GM21717 (cell line): ENCODE measurements around the gene AREG.

ENCODE experiments used
- ATAC-seq: cut with Tn5 transposase; IDR thresholded peaks from one replicate; pipeline ENCODE4 v1.9.1; 2021; ENCODE audit warnings: mild to moderate bottlenecking, moderate library complexity; ENCODE audit not compliant: unreplicated experiment

AREG gene

DNA sequence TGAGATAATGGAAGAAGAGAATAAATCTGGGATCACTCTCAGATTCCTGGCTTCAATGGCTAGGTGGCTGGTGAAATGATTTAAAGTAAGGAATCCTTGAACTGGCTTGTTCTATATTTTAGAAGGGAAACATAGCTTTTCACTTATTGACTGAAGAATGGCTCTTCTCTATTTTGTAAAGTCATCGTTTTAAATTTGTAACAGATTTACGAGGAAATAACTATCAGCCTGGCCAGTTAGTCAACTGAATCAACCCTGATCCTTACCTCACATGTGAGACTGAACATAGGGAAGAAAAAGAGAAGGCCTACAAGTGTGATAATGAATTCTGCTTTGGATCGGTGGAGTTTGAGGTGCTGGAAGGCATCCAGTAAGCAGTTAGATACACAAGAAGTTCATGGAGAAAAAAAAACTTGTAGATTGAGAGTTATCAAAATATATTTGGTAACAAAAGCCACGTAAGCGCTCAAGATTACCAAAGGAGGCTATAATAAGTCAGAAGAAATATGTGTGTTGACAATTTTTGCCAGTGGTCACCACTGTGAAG lies 12.0 kb downstream of the AREG start:
- no peak for ATAC-seq

- no peak for ATAC-seq
Measured at GRCh38 chr4:74460833-74461232, 15.9 kb downstream of the AREG start.

GRCh38 chr4:74463123-74463522 lies 18.2 kb downstream of the AREG start:
- no peak for ATAC-seq

GRCh38 chr4:74464291-74464690 lies 19.4 kb downstream of the AREG start:
- ATAC-seq = no peak

DNA sequence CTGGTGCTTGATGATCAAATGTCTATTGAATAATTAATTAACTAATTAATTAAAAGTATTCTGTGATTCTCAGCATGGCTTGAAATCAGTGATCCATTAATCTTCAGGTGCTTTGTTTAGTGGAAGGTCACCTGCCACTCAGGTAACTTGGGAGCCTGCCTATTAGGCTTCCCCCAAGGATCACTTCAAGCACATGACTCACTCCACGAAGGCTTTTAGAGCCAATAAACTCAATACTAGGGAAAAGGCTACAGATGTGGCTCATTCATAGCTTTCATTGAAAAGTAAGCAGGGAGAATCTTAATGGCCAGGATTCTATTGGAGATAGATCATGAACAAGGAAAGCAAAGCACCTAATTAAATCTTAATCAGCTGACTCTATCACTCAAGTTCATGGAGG lies 21.3 kb downstream of the AREG start:
- ATAC-seq = no peak

DNA sequence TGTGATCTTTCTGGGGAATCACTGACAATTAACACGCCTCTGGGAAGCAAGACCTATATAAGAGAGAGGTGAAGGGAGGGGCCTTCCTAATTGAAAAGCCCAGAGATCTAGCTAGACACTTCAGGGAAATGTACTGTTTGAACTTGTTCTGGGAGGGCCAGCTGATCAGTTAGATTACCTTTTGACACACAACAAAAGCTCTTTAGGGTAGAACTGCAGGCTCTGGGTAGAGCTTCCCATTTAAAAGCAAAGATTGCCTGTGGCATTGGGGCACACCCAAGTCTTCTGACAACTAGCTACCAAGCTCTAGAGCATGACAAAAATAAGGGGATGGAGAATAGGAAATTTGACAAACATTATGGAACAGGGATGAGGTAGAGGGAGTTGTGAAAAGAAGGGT lies 26.3 kb downstream of the AREG start:
- ATAC-seq = no peak

GRCh38 chr4:74473155-74473811 lies 28.3 kb downstream of the AREG start:
- no peak for ATAC-seq

- no peak for ATAC-seq
Measured at GRCh38 chr4:74474345-74475090, 29.6 kb downstream of the AREG start.

GRCh38 chr4:74475091-74475800 lies 30.3 kb downstream of the AREG start:
- ATAC-seq = no peak

GRCh38 chr4:74475946-74476345 lies 31.0 kb downstream of the AREG start:
- no peak for ATAC-seq

- no peak for ATAC-seq
Measured at GRCh38 chr4:74479009-74479408, 34.1 kb downstream of the AREG start.

GRCh38 chr4:74480267-74480666 lies 35.3 kb downstream of the AREG start:
- ATAC-seq = no peak

GRCh38 chr4:74481891-74482609 lies 37.1 kb downstream of the AREG start:
- no peak for ATAC-seq

DNA sequence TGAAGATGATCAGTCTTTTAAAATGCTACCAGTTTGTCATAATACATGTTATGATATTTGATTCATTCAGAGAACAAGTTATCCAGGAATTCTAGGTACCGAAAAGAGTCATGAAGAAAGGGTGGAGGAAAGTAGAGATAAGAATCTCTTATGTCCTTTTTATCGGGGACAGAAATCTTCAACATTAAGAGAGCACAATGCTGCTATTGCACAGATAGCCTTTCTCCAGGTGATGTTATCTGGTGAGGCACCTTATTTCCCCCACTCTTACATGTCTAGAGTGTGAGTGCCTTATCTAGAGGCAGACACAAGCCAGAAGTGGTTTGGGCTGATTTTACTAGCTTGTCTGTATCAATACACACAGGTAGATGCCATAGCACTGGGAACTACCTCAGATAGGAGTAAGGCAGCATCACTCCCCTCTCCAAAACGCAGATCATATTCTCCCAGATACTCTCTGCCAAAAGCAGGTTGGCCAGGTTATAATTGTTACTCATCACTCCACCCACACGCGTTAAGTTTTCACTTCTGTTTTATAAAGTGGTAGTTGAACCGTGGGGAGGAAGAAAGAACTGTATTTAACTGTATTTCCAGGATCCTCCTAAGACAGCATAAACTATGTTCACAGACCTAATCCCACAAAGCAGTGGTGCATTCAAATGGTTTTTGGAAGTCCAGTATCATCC lies 38.4 kb downstream of the AREG start:
- no peak for ATAC-seq

DNA sequence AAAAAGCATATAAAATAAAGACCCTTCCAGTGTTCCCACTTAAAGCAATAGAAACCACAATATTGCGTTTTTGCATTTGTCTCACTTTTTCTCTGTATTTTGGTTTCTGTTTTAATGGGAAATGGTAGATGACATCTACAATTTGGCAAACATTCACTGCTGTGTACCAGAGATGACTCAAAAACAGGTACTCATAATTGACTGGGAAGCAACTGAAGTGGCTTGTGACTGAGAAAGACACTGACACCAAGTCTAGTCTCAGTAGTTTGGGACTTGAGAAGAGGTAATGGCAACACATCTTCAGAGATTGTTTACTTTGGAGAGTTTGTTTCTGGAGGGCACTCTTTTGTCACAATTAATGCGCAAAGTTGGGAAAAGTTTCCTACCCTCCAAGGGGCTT lies 42.0 kb downstream of the AREG start:
- ATAC-seq = no peak

DNA sequence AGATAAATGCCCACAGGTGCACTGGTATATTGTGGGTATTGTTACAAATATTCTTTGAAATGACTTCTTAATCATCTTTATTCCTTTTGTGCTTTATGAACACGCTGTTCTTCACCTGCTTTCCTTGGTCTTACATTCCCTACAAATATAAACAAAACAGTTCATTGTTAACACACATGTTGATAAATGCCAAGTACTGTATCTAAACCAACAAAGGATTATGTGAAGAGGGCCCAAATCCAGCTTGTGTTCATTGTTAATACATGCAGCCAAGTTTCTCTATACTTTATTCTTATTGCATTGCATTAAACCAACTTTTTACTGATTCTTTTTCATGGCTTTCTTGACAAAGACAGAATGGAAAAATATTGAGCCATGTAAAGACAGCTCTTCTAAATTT lies 42.8 kb downstream of the AREG start:
- ATAC-seq = no peak

- ATAC-seq = no peak
Measured at GRCh38 chr4:74490736-74491135, 45.8 kb downstream of the AREG start.

- no peak for ATAC-seq
Measured at GRCh38 chr4:74499986-74500781, 55.2 kb downstream of the AREG start.

DNA sequence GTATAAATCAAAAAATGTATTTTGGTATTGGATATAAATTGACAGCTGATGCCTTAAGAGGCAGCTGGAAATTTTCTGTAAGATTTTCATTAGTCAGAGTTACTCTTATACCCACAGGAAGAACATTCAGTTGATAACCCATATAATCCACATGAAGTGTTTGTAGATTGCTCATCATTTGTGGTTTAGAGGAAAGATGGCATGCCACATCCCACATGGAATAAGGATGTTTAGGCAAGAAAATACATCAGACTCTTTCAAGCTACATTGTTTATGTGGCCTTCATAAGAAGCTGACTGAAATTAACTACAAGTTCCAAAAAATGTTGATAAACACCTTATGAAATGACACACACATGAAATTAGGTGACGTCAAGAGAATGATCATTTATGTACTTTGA lies 56.6 kb downstream of the AREG start:
- no peak for ATAC-seq

DNA sequence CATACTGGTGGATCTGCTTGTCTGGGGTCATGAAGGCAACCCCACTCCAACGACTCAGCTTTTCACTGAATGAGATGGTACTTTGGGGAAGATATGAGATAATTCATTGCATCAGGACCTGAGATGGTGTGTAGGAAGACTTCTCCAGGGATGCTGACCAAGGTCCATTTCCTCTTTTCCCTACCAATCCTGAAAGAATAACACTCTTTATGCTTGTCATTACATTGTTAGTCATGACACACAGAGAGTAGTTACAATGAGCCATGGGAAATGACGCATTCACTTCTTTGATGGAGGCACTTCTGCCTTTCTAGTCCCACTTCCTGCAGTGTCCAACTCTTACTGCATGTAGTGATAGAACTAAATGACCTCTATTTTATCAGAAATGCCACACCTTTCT lies 58.6 kb downstream of the AREG start:
- ATAC-seq = no peak
